NCI-H774 (cell line): ENCODE measurements around the gene BACH2.
"Not testable (repeated sequence)": the region's sequence is repeated elsewhere in the genome, so short reads cannot be mapped to it uniquely, and the experiment has no call there.

ENCODE experiments used
- DNase-seq: peaks from one replicate; lab custom pipeline; 2025; lab: John Stamatoyannopoulos, UW

Gene BACH2

DNA sequence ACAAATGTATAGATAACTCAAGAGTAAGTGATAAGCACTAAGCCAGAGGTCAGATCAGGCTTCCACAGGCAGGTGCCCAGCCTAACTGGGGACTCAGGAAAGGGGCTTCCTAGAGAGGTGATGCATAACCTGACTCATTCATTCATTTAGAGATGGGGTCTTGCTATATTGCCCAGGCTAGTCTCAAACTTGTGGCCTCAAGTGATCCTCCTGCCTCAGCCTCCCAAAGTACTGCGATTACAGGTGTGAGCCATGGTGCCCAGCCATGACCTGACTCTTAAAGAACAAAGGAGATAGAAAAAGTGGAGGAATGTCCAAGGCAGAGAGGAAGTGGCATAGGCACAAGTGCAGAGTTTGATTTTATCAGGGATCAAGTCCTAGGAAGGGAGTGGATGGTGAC, 360.5 kb downstream of the BACH2 start:
- DNase-seq: no peak

DNA sequence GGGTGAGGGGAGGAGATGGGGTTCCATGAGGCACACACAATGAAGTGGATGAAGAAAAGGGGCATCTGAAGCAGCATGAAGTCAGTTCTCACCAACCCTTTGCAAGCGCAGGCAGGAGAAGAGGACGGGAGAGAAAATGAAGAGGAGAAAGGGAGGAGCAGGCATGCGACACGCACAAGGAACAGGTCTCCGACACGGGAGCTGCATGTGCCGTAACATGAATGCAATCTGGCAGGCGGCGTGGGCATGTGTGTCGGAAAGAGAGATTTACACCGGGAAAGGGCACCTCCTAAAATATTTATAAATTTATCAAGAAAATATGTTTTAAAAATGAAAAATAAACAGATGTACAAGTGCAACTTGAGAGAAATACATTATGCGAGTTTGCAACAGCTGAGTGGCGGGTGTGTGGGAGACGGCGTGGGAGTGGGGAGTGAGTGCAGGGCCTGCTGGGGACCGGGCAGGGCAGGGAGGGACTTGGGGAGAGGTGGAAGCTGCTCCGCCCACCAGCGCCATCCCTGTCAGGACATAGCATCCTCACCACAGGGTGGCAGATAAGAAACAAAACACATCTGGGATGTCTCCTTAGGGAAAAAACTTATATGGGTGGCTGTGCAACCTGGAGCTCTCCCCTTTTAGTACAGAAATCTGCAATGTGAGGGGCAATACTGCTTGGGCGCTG, 361.8 kb downstream of the BACH2 start:
- DNase-seq: no peak

DNA sequence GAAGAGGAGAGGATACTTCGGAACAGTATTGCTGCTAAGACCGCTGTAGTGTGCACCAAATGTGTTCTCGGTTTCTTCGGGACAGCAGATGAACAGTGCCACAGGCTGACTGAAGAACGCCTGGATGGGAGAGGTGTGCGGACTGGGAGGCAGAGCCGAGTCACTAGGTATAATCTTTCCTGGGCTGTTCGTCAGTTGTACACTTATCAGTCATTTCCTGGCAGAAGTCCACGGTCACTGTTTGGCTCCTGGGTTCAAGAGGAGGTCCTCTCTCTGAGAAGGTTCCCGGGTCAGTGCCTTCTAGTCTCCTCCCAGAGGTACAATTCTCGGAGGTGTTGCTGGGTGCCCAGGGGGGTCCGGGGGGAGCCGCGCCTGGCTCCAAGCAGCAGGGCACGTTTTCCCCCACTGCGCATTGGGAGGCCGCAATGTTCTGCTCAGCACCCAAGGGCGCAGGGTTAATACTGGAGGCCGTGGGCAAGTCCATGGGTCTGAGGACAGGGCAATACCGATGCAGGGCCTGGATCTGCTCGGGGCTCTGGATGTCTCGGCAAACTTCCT, 364.3 kb downstream of the BACH2 start:
- no peak for DNase-seq

DNA sequence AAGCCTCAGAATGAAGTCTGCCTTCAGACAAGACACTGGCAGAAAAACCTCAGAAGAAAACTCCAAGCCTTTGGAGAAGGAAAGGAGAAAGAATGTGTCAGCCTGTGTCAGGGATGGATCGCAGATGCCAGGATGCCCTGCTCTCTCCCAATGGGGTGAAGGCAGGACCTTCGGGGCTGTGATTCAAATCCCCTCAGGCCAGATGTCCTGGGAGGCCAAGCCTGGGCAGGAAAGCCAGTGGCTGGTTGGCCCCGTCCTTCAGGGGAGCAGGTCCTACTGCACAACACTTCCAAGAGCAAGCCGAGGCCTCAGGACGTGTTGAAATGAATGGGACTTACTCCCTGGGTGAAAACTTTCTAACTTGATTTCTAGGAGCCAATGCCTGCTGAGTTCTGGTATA, 365.9 kb downstream of the BACH2 start:
- no peak for DNase-seq

DNA sequence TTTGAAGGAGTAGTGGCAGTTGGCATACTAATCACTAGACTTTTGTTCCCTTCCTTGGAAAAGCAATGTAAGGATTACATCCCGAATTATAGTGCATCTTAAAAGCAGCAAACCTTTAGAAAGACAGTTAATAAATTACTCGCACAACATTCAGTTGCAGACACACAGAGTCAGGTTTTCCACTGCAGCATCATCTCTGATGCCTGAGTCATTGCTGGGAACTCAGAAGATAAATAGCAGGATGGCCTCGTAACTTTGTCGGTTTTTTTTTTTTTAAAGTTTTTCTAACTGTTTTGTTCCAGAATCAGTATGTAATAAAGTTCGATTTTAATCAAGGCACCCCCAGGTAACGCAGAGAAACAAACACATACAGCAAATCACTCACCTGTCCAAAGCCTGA, 368.0 kb downstream of the BACH2 start:
- no peak for DNase-seq

DNA sequence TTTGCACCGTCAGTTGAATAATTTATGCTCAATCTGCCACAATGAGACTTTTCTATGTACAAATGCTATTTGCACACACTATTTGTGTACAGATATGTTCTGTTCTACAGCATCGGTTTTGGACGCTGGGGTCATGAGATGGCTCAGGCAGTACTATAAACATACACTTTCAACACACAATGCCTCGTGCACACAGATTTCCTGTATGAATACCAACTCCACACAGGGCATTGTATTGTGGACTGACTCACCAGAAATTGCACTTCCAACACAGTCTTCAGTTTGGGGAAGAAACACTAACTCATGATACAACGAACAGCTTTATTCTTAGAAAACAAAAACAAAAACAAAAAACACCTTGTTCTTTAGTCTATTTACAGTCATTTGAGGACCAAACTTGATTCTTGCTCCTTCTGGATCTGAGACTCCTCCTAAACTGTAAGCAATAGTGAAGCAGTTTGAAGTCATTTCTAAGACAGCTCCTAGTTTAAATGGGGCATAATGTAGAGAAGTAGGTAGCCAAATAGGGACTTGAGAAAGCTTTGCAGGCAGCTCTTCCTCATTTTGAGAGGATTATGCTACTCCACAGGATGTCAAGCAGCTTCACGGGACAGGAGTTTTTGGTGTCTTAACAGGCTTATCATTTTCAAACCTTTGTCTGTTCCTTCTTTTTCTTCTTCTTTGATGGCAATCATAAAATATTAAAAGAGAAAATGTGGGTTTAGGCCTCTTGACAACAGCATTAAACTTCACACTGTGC, 368.7 kb downstream of the BACH2 start:
- DNase-seq: no peak

DNA sequence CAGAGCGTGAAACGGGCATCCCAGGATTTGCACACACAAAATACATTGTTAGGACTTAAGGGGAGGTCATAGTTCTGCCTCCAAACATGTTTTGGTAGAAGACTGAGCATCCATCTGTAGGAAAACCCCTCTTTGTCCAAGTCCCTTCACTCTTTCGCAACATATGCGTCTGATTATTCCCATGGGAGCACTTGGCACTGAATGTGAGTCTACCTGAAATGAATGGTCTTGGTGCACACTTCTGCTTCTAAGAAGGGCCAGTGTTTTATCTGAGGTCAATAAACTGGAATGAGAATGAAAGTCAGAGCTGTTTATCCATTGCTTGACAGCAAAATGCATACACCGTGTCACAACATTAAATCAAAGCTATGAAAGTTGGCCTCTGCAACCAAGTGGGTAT, 369.4 kb downstream of the BACH2 start:
- DNase-seq: no peak

DNA sequence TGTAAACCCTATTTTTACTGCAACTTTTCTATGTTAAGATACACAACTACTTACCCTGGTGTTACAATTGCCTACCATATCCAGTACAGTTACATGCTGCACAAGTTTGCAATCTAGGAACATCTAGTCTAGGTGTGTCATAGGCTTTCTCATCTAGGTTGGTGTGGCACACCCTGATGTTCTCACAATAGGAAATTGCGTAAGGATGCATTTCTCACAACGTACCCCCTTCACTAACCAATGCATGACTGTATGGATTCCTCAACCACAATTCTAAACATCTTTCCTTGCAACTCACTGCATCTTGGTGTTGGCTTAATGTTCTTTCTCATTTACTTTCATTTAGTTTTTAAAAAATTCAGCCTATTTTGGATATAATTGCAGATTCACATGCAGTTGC, 370.8 kb downstream of the BACH2 start:
- no peak for DNase-seq

DNA sequence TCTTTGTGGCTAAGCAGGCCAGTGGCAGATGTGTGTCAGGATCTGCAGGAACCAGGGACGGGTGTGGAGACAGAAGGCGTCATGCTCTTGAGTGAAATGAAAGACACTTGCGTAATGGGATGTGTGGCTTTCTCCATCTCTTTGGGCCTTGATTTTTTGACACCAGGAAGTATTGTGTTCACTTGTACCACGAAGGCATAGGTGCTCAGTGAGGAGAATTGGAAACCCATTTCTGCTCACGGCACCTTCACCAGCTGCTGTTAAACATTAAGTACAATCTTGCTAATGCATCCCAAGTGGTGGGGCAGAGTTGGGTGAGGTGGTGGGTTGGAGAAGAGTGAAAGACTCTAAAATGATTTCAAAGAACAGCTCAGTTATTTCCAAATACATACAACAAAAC, 372.4 kb downstream of the BACH2 start:
- DNase-seq: no peak

DNA sequence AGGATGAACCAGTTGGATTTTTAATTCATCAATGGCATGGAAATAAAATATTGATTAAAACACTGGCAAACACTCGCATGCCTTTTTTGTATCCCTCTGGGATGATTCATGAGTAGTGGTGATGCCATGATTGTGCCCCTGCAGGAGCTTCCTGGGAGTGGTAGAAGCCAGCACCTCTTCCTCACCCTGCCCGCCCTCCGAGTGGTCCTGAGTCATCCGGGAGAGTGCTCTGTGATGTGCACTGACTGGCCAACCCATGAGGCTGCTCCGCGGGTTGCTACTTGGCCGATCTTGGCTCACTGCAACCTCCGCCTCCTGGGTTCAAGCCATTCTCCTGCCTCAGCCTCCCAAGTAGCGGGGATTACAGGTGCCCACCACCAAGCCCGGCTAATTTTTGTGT, 375.0 kb downstream of the BACH2 start:
- DNase-seq: no peak

DNA sequence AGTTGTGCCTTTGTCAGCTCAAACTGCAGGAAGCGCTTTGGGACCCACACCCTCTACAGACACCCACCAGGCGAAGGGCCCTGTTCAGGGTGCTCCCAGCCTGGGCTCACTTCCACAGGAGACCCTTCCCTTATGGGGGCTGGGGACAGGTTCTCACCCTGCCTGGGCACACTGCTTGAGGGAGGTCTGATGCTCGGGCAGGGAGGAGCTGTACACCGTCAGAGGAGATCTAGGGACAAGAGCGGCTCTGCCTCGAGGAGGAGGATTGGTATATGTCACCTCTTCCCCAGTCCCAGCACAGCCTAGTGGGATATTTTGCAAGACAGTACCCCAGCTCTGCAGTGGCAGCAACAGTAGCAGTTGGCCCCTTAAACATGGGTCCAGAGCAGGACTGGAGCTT, 375.4 kb downstream of the BACH2 start:
- no peak for DNase-seq

DNA sequence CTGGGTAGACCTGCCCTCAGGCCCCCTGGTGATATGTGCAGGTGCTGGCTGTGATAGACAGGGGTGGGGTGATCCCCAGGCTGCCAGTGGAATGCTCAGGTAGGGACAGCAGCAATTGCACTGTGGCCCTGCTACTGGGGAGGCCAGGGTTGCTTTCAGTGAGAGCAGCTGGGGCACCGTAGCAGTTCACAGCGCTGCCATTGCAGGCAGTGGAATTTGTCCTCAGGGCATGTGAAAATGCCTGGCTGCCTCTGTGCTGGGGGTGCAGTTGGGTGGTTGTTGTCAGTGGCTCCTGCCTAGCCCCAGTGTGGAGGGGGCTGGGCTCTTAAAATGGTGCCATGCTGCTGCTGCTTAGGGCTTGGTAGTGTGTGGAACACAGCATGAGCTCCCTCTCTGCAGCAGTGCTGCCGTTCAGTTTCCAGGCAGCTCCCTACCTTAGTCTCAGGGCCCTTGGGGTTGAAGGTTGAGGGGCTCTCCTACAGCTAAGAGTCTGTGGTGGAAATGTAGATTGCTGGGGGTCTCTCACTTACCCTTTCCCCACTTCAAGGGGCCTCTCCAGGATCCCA, 378.8 kb downstream of the BACH2 start:
- DNase-seq: no peak

DNA sequence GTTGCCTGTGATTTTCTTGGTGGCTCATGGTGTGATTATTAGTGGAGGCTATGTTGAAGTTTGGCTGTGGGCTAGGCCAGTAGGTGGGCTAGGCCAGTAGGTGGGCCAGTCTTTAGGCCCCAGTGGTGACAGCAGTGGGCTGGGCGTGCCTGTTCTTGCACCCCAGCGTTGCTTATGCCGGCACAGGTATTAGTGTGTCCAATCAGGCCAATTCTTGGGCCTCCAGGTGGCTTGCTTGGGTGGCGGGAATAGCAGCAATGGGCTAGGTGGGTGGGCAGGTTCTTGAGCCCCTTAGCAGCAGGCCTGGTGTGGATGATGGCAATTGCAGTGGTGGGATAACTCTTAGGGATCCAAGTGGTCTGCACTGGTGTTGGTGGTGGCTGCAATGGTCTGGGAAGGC, 379.4 kb downstream of the BACH2 start:
- DNase-seq: no peak

DNA sequence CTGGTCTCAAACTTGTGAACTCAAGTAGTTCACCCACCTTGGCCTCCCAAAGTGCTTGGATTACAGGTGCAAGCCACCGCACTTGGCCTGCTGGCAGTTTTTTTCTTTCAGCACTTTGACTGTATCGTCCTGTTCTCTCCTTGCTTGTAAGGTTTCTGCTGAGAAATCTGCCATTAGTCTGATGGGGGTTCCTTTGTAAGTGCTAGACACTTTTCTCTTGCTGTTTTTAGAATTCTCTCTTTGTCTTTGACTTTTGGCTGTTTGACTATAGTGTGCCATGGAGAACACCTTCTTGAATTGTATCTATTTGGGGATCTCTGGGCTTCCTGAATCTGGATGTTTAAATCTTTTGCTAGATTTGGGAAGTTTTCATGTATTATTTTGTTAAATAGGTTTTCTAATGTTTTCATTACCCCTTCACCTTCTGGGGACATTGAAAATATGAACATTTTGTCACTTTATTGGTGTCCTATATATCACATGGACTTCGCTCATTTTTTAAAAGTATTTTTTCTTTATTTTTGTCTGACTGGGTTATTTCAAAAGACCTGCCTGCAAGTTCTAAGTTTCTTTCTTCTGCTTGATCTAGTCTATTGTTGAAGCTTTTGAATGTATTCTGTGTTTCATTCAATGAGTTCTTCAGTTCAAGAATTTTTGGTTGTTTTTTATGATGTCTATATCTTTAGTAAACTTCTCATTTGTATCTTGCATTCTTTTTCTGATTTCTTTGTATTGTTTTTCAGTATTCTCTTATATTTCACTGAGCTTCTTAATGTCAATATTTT, 380.3 kb downstream of the BACH2 start:
- DNase-seq: no peak

DNA sequence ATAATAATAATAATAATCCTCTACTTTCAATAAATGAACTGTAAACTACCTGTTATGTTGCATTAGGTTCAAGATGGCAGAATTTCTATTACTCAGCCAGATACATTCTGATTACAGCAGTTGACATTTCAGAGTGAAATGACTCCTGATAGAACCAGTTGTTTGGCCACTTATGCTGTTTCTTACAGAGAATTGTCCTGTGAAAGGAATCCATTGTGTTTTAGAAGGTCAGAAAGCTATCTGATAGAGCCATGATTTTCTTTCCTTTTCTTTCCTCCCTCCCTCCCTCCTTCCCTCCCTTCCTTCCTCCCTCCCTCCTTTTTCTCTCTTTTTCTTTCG, 385.8 kb downstream of the BACH2 start:
- no peak for DNase-seq

DNA sequence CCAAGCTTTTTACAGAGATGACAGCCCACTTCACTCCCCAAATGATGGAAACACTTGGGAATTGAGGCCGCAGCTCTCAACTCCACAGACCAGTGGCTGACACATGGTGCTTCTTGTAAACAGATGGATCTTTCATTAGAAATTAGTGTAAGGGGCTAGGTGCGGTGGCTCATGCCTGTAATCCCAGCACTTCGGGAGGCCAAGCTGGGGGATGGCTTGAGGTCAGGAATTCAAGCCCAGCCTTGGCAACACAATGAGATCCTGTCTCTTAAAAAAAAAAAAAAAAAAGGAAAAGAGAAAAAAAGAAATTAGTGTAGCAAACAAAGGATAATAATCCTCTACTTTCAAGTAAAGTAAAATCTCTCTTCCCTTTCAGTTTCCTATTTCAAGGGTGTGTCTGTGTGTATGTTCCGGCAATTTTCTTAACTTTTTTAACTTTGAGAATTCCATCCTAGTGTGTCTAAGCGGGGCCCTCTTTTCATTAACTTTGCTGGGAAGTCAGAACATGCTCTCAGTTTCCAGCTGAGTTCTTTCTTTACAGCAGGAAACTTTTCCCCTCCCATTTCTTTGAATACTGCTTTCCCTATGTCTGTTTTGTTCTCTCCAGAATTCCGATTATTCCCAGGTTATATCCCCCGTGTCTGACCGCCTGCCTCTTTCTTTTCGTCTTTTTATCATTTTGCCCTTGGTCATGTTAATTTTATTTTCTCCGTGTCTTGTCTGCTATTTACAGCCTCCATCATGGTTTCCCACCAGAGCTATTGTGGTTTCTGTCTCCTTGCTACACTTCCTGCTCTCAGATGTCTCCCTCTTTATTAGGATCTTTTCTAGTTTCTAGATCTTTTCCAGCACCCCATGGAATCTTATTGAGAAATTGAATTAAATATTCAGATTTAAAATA, 386.4 kb downstream of the BACH2 start:
- not testable (repeated sequence) for DNase-seq

DNA sequence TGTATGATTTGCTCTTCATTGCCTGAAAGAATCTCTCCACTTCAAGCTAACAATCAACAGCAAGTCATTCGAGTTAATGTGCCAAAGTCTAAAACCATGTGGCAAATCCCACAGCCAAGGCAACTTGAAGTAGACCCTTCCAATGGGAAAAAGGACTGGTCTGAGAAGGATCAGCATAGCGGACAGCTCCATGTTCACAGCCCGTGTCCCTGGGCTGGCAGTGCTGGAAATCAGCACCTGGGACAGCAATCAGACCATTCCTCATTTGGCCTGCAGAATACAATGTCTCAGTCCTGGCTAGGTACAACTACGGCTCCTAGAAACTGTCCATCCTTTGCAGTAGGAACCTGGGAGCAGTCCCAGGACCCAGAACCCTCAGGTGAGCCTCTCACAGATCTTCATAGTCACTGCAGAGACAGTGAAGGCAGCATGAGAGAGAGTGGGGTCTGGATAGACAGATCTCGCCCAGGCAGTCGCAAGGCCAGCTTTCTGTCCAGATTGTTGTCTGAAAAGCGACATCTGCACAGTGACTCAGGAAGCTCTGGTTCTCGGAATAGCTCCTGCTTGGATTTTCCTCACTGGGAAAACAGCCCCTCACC, 401.3 kb downstream of the BACH2 start:
- DNase-seq: no peak

DNA sequence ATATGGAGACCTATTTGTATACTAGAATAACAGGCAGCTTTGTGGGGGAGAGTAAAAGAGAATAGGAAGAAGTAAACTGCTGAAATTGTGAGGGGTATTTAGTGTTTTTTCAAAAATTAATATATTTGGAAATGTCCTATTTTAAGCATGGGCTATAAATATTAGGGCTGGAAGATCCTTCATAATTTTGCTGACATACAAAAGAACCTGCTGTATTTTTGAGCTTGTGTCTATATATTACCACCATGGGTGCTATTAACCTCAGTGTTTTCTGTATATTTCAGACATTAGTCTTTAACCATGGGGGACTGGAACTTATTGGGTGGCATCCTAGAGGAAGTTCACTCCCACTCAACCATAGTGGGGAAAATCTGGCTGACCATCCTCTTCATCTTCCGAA, 402.5 kb downstream of the BACH2 start, which contains the start of gene GJA10:
GJA10 (plus strand) TSS at position 301 of the 400 bp plus-strand sequence; CDS start at position 301, 0 bp downstream.
- no peak for DNase-seq

DNA sequence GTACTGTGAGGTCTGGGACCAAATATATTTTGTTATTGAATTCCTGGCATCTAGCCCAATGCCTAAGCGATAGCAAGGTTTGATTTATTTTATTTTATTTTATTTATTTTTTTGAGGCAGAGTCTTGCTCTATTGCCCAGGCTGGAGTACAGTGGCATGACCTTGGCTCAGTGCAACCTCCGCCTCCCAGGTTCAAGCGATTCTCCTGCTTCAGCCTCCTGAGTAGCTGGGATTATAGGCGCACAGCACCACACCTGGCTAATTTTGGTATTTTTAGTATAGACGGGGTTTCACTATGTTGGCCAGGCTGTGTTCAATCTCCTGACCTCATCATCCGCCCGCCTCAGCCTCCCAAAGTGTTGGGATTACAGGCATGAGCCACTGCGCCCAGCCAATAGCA, 404.1 kb downstream of the BACH2 start:
- not testable (repeated sequence) for DNase-seq

DNA sequence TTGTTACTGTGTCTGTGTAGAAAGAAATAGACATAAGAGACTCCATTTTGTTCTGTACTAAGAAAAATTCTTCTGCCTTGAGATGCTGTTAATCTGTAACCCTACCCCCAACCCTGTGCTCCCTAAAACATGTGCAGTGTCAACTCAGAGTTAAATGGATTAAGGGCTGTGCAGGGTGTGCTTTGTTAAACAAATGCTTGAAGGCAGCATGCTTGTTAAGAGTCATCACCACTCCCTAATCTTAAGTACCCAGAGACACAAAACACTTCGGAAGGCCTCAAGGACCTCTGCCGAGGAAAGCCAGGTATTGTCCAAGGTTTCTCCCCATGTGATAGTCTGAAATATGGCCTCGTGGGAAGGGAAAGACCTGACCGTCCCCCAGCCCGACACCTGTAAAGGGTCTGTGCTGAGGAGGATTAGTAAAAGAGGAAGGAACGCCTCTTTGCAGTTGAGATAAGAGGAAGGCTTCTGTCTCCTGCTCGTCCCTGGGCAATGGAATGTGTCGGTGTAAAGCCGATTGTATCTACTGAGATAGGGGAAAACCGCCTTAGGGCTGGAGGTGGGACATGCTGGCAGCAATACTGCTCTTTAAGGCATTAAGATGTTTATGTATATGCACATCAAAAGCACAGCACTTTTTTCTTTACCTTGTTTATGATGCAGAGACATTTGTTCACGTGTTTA, 405.7 kb downstream of the BACH2 start:
- DNase-seq: not testable (repeated sequence)
